MV-4-11 (cell line): ENCODE results near the gene ATP11C.
"Not testable (repeated sequence)": the region's sequence is repeated elsewhere in the genome, so short reads cannot be mapped to it uniquely, and the experiment has no call there.

Source experiments
- DNase-seq: peaks from one replicate; lab custom pipeline; 2025; lab: John Stamatoyannopoulos, UW

ATP11C gene

GRCh38 chrX:139924069-139924695, 8.7 kb downstream of the ATP11C start:
- DNase-seq, result no peak

GRCh38 chrX:139921142-139921541, 11.7 kb downstream of the ATP11C start:
- not testable (repeated sequence) for DNase-seq

- DNase-seq, result no peak
These were observed 12.5 kb downstream of the ATP11C start for GRCh38 chrX:139920316-139920715.

GRCh38 chrX:139914421-139914820, 18.4 kb downstream of the ATP11C start:
- no peak for DNase-seq

- DNase-seq, result peak; percentile 47
These were observed 23.1 kb downstream of the ATP11C start for GRCh38 chrX:139909712-139910111.

- no peak for DNase-seq
These were observed 25.8 kb downstream of the ATP11C start for GRCh38 chrX:139907078-139907477.

GRCh38 chrX:139905743-139906142, 27.1 kb downstream of the ATP11C start:
- DNase-seq, result no peak

GRCh38 chrX:139905051-139905450, 27.8 kb downstream of the ATP11C start:
- no peak for DNase-seq

- no peak for DNase-seq
These were observed 29.6 kb downstream of the ATP11C start for GRCh38 chrX:139903210-139903609.

GRCh38 chrX:139902559-139902958, 30.3 kb downstream of the ATP11C start:
- no peak for DNase-seq

GRCh38 chrX:139898334-139898733, 34.5 kb downstream of the ATP11C start:
- no peak for DNase-seq

- DNase-seq, result no peak
These were observed 40.3 kb downstream of the ATP11C start for GRCh38 chrX:139892512-139892911.

- DNase-seq, result peak; percentile 10
These were observed 41.7 kb downstream of the ATP11C start for GRCh38 chrX:139890991-139891700.

- DNase-seq, result no peak
These were observed 43.1 kb downstream of the ATP11C start for GRCh38 chrX:139889760-139890159.

GRCh38 chrX:139883984-139884383, 48.9 kb downstream of the ATP11C start:
- no peak for DNase-seq

GRCh38 chrX:139882299-139882698, 50.6 kb downstream of the ATP11C start:
- DNase-seq, result no peak

- DNase-seq, result no peak
These were observed 51.3 kb downstream of the ATP11C start for GRCh38 chrX:139881572-139881971.

GRCh38 chrX:139881130-139881529, 51.7 kb downstream of the ATP11C start:
- no peak for DNase-seq

GRCh38 chrX:139877710-139878414, 55.0 kb downstream of the ATP11C start:
- peak; percentile 26 for DNase-seq

- DNase-seq, result no peak
These were observed 57.0 kb downstream of the ATP11C start for GRCh38 chrX:139875841-139876240.

- no peak for DNase-seq
These were observed 63.1 kb downstream of the ATP11C start for GRCh38 chrX:139869796-139870195.

GRCh38 chrX:139864640-139865039, 68.2 kb downstream of the ATP11C start:
- DNase-seq, result no peak

- DNase-seq, result no peak
These were observed 70.6 kb downstream of the ATP11C start for GRCh38 chrX:139862208-139862607.
